ENCODE data around the gene RNF26. TPM values are rescaled to one million over a fixed set of nuclear protein-coding genes. Genes with fewer than 3 reads are reported as not detected.

RNF26 gene
- total RNA-seq, 2 experiments from 2014 or later, result 30.2 to 31.9 TPM

DNA sequence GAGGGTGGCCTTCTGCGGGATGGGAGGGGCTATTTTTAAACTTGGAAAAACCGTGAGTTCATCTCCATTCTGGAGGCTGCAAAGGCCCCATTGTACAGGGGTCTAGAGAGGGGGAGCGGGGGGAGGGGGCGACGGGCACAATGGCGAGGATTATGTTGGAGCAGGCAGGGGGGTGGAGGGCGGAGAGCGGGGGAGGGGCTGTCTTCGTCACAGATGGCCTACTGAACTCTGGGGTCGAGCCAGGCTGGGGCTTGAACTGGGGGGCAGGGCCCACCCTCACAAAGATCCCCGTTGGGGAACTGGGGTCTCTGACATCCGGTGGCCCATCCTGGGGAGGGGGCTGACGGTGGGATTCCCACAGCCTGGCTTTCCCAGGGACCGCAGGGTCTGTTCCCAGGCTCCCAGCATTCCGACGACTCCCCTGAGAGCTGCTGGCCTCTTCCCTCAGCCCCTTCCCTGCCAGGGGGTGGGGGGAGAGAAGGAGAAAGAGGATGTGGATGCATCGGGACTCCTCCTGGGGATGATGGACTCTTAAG is 14.0 kb upstream of the RNF26 start:
- peak overlapping the region; percentile 32 for H3K4me3 Mint-ChIP-seq
- TF ChIP-seq, protein P1, sequence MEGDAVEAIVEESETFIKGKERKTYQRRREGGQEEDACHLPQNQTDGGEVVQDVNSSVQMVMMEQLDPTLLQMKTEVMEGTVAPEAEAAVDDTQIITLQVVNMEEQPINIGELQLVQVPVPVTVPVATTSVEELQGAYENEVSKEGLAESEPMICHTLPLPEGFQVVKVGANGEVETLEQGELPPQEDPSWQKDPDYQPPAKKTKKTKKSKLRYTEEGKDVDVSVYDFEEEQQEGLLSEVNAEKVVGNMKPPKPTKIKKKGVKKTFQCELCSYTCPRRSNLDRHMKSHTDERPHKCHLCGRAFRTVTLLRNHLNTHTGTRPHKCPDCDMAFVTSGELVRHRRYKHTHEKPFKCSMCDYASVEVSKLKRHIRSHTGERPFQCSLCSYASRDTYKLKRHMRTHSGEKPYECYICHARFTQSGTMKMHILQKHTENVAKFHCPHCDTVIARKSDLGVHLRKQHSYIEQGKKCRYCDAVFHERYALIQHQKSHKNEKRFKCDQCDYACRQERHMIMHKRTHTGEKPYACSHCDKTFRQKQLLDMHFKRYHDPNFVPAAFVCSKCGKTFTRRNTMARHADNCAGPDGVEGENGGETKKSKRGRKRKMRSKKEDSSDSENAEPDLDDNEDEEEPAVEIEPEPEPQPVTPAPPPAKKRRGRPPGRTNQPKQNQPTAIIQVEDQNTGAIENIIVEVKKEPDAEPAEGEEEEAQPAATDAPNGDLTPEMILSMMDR (IDR thresholded peaks at IDR 0.05), result no peak
- no peaks in the 10 kb centered on the region for H3K36me3 Mint-ChIP-seq (ENCODE audit: low read depth)
- no peak overlapping the region for H3K27ac Mint-ChIP-seq
- no peaks in the 10 kb centered on the region for H3K9me3 Mint-ChIP-seq
- peaks cover 22% of the 10 kb centered on the region for H3K4me1 Mint-ChIP-seq (ENCODE audit: low read depth)
- intact Hi-C loops (cut with micrococcal nuclease), result loop anchor here (2.0 to 10.0 kb wide), 2 partner anchors 50 to 116 kb away; partner anchors contain the start of gene CBL
- POLR2A ChIA-PET, result interaction anchor here (1.4 to 3.8 kb wide), 8 partner anchors 8 to 225 kb away, joined by 3 to 15 read pairs (median 8); partner anchors contain the start of genes CBL and RNF26
- DNase-seq (no peak), ATAC-seq (no peak)
- CTCF ChIA-PET, result interaction anchor here (1.0 to 11.4 kb wide), 10 partner anchors 11 to 265 kb away, joined by 3 to 201 read pairs (median 18); partner anchors contain the start of genes C1QTNF5, CBL, RNF26 and USP2
- peaks cover 15% of the 10 kb centered on the region for H3K27me3 Mint-ChIP-seq

DNA sequence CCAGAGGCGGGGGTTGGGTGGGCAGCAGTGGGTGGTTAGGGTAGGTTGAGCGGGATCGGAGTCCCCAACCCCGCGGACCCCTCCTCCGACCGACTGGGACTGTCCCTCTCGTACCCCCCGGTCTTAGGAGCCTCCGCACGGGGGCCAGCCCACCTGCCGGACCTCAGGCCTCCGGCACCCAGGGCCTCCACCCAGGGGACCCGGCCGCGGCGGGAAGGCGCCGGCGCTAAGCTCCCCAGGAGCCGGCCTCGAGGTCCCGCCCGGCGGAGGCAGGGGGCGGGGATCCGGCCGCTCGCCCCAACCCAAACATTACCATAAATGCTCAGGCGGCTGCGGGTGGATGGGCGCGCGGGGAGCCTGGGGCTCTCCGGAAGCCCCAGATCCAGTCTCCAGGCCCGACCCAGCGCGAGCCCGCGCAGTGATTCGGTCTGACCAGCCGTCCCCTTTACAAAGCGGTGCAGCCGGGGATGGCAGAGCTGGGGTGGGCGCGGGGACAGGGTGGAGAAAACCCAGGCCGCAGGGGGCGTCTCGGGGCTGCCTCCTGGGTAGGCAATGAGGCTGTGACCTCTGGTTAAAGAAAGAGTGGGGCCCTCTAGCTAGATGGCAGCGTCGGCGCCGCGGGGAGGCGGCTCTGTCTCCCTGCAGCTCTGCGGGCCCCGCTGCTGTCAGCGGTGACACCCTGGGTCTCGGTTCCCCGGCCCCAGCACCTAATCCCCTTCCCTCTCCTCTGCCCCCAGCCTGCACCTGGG is 13.4 kb upstream of the RNF26 start:
- Mint-ChIP-seq H3K27ac (peak overlapping the region; percentile 85), H3K9me3 (no peaks in the 10 kb centered on the region), H3K4me1 (ENCODE audit: low read depth) (peaks cover 19% of the 10 kb centered on the region), H3K4me3 (peak overlapping the region; percentile 78), H3K27me3 (peaks cover 12% of the 10 kb centered on the region), H3K36me3 (ENCODE audit: low read depth) (no peaks in the 10 kb centered on the region)
- ATAC-seq (peak; percentile 66), DNase-seq (peak; percentile 76)
- ChIA-PET CTCF (interaction anchor here (0.6 to 11.4 kb wide), 21 partner anchors 11 to 266 kb away, joined by 3 to 201 read pairs (median 4); partner anchors contain the start of genes C1QTNF5, CBL, RNF26 and USP2), POLR2A (interaction anchor here (0.8 to 3.8 kb wide), 12 partner anchors 9 to 290 kb away, joined by 3 to 15 read pairs (median 6); partner anchors contain the start of genes CBL, RNF26 and SLC37A4)
- TF ChIP-seq, protein P1 (IDR thresholded peaks at IDR 0.05), result no peak
- intact Hi-C loops (cut with micrococcal nuclease), result loop anchor here (2.0 to 10.0 kb wide), 2 partner anchors 50 to 116 kb away; partner anchors contain the start of gene CBL

DNA sequence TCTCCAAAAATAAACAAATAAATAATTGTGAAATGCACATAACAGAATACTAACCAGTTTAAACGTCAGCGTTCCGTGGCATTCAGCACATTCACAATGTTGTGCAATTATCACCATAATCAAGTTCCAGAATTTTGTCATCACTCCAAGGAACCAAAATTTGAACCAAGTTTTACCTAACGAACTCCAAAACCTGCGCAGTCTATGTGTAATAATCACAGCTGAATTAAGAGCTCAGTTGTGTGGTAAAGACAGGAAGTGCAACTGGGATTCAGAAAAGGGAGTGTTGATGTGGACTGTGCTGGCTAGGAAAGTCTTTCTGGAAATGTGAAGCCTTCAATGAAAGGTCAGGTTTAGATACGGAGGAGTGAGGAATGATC is 12.0 kb upstream of the RNF26 start:
- no peak overlapping the region for H3K27ac Mint-ChIP-seq

DNA sequence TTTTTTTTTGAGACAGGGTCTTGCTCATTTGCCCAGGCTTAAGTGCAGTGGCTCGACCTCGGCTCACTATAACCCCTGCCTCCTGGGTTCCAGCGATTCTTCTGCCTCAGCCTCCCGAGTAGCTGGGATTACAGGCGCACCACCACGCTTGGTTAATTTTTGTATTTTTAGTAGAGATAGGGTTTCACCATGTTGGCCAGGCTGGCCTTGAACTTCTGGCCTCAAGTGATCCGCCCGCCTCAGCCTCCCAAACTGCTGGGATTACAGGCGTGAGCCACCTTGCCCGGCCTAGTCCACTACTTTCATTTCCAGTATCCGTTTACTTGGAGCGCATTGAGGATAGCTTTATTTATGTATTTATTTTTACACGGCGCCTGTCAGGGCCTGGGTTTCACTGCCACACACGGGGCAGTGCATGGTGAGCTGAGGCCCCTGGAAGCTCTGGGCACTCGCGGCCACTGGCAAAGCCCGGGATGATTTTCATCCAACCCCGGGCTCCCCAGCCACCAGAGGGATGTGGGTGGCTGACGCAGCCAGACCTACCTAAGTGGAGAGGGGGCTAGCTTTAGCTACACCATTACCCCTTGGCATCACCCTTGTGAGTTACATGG is 11.3 kb upstream of the RNF26 start:
- Mint-ChIP-seq H3K9me3 (no peaks in the 10 kb centered on the region), H3K4me3 (no peak overlapping the region), H3K36me3 (ENCODE audit: low read depth) (no peaks in the 10 kb centered on the region), H3K27me3 (peaks cover 4% of the 10 kb centered on the region), H3K4me1 (ENCODE audit: low read depth) (peaks cover 19% of the 10 kb centered on the region), H3K27ac (no peak overlapping the region)
- intact Hi-C loops (cut with micrococcal nuclease), result loop anchor here (10.0 kb wide), 1 partner anchor 118 kb away; the partner anchor contains the start of gene CBL
- CTCF ChIA-PET, result interaction anchor here (0.7 to 11.4 kb wide), 41 partner anchors 8 to 413 kb away, joined by 3 to 201 read pairs (median 5); partner anchors contain the start of genes C2CD2L, CBL, DPAGT1 and NLRX1
- DNase-seq, result no peak
- ATAC-seq, result no peak
- TF ChIP-seq, protein P1 (IDR thresholded peaks at IDR 0.05), result no peak
- POLR2A ChIA-PET, result interaction anchor here (0.7 to 3.8 kb wide), 11 partner anchors 11 to 292 kb away, joined by 3 to 15 read pairs (median 3); partner anchors contain the start of genes CBL and SLC37A4

More for the DNA sequence above, 12.0 kb upstream of the RNF26 start:
- Mint-ChIP-seq H3K4me3 (peak overlapping the region; percentile 78), H3K4me1 (ENCODE audit: low read depth) (peaks cover 19% of the 10 kb centered on the region), H3K36me3 (ENCODE audit: low read depth) (no peaks in the 10 kb centered on the region), H3K27me3 (peaks cover 10% of the 10 kb centered on the region), H3K9me3 (no peaks in the 10 kb centered on the region)
- CTCF ChIA-PET, result interaction anchor here (1.0 to 11.4 kb wide), 21 partner anchors 9 to 413 kb away, joined by 3 to 201 read pairs (median 11); partner anchors contain the start of genes C2CD2L, CBL, DPAGT1 and RNF26
- TF ChIP-seq, protein P1 (IDR thresholded peaks at IDR 0.05), result no peak
- no peak for ATAC-seq
- POLR2A ChIA-PET, result interaction anchor here (0.8 to 3.8 kb wide), 6 partner anchors 9 to 291 kb away, joined by 3 to 15 read pairs (median 7); partner anchors contain the start of genes CBL, RNF26 and SLC37A4
- intact Hi-C loops (cut with micrococcal nuclease), result loop anchor here (10.0 kb wide), 1 partner anchor 118 kb away; the partner anchor contains the start of gene CBL
- no peak for DNase-seq
